A673 (cell line): ENCODE data around the gene CLEC2A.

Experiments used
- CTCF ChIP-seq: fragments of 300-800, 200-600 bp; sonication (generic); conservative IDR thresholded peaks from 2 replicates; pipeline ENCODE4 v1.5.1; 2017; ENCODE audit warnings: low read depth, mild to moderate bottlenecking, antibody characterized with exemption, low read length, moderate library complexity, mixed read lengths
- EZH2 ChIP-seq: fragments of 200-600 bp; sonication (generic); IDR thresholded peaks from 2 replicates; pipeline ENCODE4 v1.6.1; 2017; ENCODE audit warnings: borderline replicate concordance, low read depth, mild to moderate bottlenecking, mixed read lengths, antibody characterized with exemption, low read length; ENCODE audit not compliant: poor library complexity, severe bottlenecking

GRCh38 chr12:9881246-9881645, 50.9 kb downstream of the CLEC2A start, which contains the start of gene KLRF2:
- TF ChIP-seq CTCF (no peak), EZH2 (no peak)
